Progenitor cell of endocrine pancreas (in vitro differentiated cells): Measurements from ENCODE around the gene TCAIM. TPM values are rescaled to one million over a fixed set of nuclear protein-coding genes. Genes with fewer than 3 reads are reported as not detected.

Source experiments
- DNase-seq: peaks from one replicate; pipeline ENCODE4 v3.0.0; 2021; ENCODE audit warnings: low spot score; ENCODE audit not compliant: unreplicated experiment
- H3K27ac Mint-ChIP-seq: 2 replicates; pipeline ENCODE4 v1.8.0; 2021; ENCODE audit warnings: mild to moderate bottlenecking, moderate library complexity, mixed read lengths
- H3K27me3 Mint-ChIP-seq: 2 replicates; pipeline ENCODE4 v1.8.0; 2021; ENCODE audit warnings: mixed read lengths
- H3K36me3 Mint-ChIP-seq: 2 replicates; pipeline ENCODE4 v1.8.0; 2022; ENCODE audit warnings: mixed read lengths; ENCODE audit not compliant: insufficient read depth
- H3K4me1 Mint-ChIP-seq: 2 replicates; pipeline ENCODE4 v1.8.0; 2021; ENCODE audit warnings: low read depth, mixed read lengths
- H3K4me3 Mint-ChIP-seq: 2 replicates; pipeline ENCODE4 v1.8.0; 2021; ENCODE audit warnings: low read depth, mild to moderate bottlenecking, moderate library complexity, mixed read lengths
- H3K9me3 Mint-ChIP-seq: 2 replicates; pipeline ENCODE4 v1.8.0; 2021; ENCODE audit warnings: low read depth, mixed read lengths
- CTCF ChIP-seq: fragments of 200-600 bp; sonication (generic); IDR thresholded peaks from one replicate; pipeline ENCODE4 v1.5.0; 2021; ENCODE audit warnings: antibody characterized with exemption, mild to moderate bottlenecking; ENCODE audit not compliant: unreplicated experiment
- total RNA-seq: library from RNA; stranded (reverse); gene quantifications from 2 replicates; pipeline ENCODE4 v1.2.1, GENCODE V29; 2021

The TCAIM gene
- total RNA-seq, 1 donor from 2014 or later = 34.1 TPM

GRCh38 chr3:44445786-44446185 lies 107.2 kb downstream of the TCAIM start:
- DNase-seq = no peak
- TF ChIP-seq CTCF = no peak
- no peak overlapping the region for H3K4me3 Mint-ChIP-seq
- peaks cover 2% of the 10 kb centered on the region for H3K4me1 Mint-ChIP-seq
- H3K27ac Mint-ChIP-seq = peak overlapping the region; percentile 65
- H3K27me3 Mint-ChIP-seq = no peaks in the 10 kb centered on the region
- peaks cover 33% of the 10 kb centered on the region for H3K9me3 Mint-ChIP-seq
- H3K36me3 Mint-ChIP-seq = peaks cover 71% of the 10 kb centered on the region

GRCh38 chr3:44446929-44447328 lies 108.4 kb downstream of the TCAIM start:
- Mint-ChIP-seq H3K27me3 (no peaks in the 10 kb centered on the region), H3K9me3 (peaks cover 33% of the 10 kb centered on the region), H3K27ac (no peak overlapping the region), H3K36me3 (peaks cover 79% of the 10 kb centered on the region), H3K4me1 (peaks cover 2% of the 10 kb centered on the region), H3K4me3 (no peak overlapping the region)
- no peak for TF ChIP-seq CTCF
- no peak for DNase-seq

- Mint-ChIP-seq H3K27me3 (no peaks in the 10 kb centered on the region), H3K4me1 (no peaks in the 10 kb centered on the region), H3K36me3 (peaks cover 73% of the 10 kb centered on the region), H3K4me3 (no peak overlapping the region), H3K9me3 (peaks cover 33% of the 10 kb centered on the region), H3K27ac (no peak overlapping the region)
- no peak for TF ChIP-seq CTCF
- no peak for DNase-seq
Observed at GRCh38 chr3:44451441-44451840, 112.9 kb downstream of the TCAIM start.

GRCh38 chr3:44454258-44454657 lies 115.7 kb downstream of the TCAIM start:
- Mint-ChIP-seq H3K4me1 (no peaks in the 10 kb centered on the region), H3K27me3 (no peaks in the 10 kb centered on the region), H3K36me3 (peaks cover 56% of the 10 kb centered on the region), H3K9me3 (peaks cover 8% of the 10 kb centered on the region), H3K27ac (no peak overlapping the region), H3K4me3 (no peak overlapping the region)
- no peak for TF ChIP-seq CTCF
- DNase-seq = no peak

- Mint-ChIP-seq H3K4me3 (no peak overlapping the region), H3K4me1 (no peaks in the 10 kb centered on the region), H3K36me3 (peaks cover 57% of the 10 kb centered on the region), H3K27me3 (no peaks in the 10 kb centered on the region), H3K9me3 (peaks cover 7% of the 10 kb centered on the region), H3K27ac (peak overlapping the region; percentile 89)
- DNase-seq = no peak
- no peak for TF ChIP-seq CTCF
Observed at GRCh38 chr3:44455318-44455717, 116.8 kb downstream of the TCAIM start.

Other genes starting within 250 kb of the TCAIM start
- not detected in 2 replicates for gene TOPAZ1, start 96.9 kb upstream of the TCAIM start, total RNA-seq
- gene ZNF445, start 138.9 kb downstream of the TCAIM start, total RNA-seq = 62.5 and 64.0 TPM in 2 replicates
- gene ZKSCAN7, start 216.4 kb downstream of the TCAIM start, total RNA-seq = 22.4 and 25.0 TPM in 2 replicates
- 22.6 and 27.1 TPM in 2 replicates for gene ZNF660, start 246.2 kb downstream of the TCAIM start, total RNA-seq